ENCODE measurements around the gene HS1BP3. TPM values are rescaled to one million over a fixed set of nuclear protein-coding genes. Genes with fewer than 3 reads are reported as not detected.

The HS1BP3 gene
- total RNA-seq, 1 donor from 2014 or later: 10.0 TPM

DNA sequence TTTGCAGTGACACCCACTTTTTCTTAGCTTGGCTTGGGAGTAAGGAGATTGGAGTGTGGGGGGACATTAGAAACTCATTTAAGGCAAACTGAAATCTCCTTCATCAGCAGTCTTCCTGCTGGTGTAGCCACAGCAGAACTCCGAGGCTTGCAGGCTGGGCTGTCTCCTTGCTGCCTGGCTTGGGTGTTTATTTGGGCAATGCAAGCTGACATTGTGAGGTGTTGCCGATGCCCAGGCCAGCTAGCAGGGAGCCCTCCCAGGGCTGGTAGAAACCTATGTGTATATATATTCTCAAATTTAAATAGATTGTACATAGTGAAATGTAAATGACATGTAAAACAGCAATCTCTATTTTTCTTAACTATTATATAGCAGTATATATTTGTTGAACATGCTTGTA, 27.9 kb upstream of the HS1BP3 start:
- no peak for TF ChIP-seq EZH2phosphoT487 (IDR thresholded peaks at IDR 0.05)
- no peak for TF ChIP-seq EZH2 (IDR thresholded peaks at IDR 0.05)
- TF ChIP-seq, protein P1, sequence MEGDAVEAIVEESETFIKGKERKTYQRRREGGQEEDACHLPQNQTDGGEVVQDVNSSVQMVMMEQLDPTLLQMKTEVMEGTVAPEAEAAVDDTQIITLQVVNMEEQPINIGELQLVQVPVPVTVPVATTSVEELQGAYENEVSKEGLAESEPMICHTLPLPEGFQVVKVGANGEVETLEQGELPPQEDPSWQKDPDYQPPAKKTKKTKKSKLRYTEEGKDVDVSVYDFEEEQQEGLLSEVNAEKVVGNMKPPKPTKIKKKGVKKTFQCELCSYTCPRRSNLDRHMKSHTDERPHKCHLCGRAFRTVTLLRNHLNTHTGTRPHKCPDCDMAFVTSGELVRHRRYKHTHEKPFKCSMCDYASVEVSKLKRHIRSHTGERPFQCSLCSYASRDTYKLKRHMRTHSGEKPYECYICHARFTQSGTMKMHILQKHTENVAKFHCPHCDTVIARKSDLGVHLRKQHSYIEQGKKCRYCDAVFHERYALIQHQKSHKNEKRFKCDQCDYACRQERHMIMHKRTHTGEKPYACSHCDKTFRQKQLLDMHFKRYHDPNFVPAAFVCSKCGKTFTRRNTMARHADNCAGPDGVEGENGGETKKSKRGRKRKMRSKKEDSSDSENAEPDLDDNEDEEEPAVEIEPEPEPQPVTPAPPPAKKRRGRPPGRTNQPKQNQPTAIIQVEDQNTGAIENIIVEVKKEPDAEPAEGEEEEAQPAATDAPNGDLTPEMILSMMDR (IDR thresholded peaks at IDR 0.05): no peak
- Mint-ChIP-seq H3K36me3 (peaks cover 16% of the 10 kb centered on the region), H3K9me3 (no peaks in the 10 kb centered on the region), H3K27me3 (ENCODE audit: insufficient read depth, low read depth) (peaks cover 12% of the 10 kb centered on the region), H3K4me1 (peaks cover 18% of the 10 kb centered on the region), H3K4me3 (no peak overlapping the region), H3K27ac (no peak overlapping the region)
- no peak for DNase-seq (ENCODE audit: low spot score)
- Histone ChIP-seq H3K4me2 (no peak overlapping the region), H3K79me2 (ENCODE audit: low read depth) (no peaks in the 10 kb centered on the region), H3K36me3 (no peaks in the 10 kb centered on the region), H3F3A (ENCODE audit: low read depth) (peaks cover 3% of the 10 kb centered on the region), H2AFZ (replicated peaks) (no peak overlapping the region), H3K27me3 (peaks cover 21% of the 10 kb centered on the region), H3K4me3 (no peak overlapping the region), H3K27ac (no peak overlapping the region), H3K4me1 (peaks cover 4% of the 10 kb centered on the region), H3K9me3 (ENCODE audit: low read depth) (no peaks in the 10 kb centered on the region), H3K9ac (no peak overlapping the region), H4K20me1 (ENCODE audit: low read depth) (peaks cover 15% of the 10 kb centered on the region)

DNA sequence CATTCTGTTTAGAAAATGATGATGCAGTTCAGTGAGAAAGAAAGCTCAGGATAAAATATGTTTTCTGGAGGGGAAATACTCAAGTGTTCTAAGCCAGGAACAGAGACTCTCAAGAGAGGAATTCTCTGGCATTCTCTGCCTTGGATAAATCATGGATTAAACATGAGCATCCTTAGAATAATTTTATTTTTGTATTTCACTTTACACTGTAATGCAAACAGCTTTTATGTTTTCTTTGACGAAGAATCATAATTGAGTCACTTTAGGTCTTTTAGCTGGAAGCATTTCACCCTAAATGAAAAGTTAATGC, 27.1 kb upstream of the HS1BP3 start:
- H3K4me3 Mint-ChIP-seq: no peak overlapping the region

GRCh38 chr2:20677301-20678085, 26.6 kb upstream of the HS1BP3 start:
- Histone ChIP-seq H3K27me3 (peaks cover 34% of the 10 kb centered on the region), H3K4me3 (no peak overlapping the region), H3K4me1 (peaks cover 15% of the 10 kb centered on the region), H3K36me3 (no peaks in the 10 kb centered on the region), H3K9ac (no peak overlapping the region), H3K79me2 (ENCODE audit: low read depth) (no peaks in the 10 kb centered on the region), H2AFZ (replicated peaks) (no peak overlapping the region), H4K20me1 (ENCODE audit: low read depth) (peaks cover 26% of the 10 kb centered on the region), H3K9me3 (ENCODE audit: low read depth) (no peaks in the 10 kb centered on the region), H3K4me2 (no peak overlapping the region), H3F3A (ENCODE audit: low read depth) (peaks cover 6% of the 10 kb centered on the region), H3K27ac (no peak overlapping the region)
- H3K27ac Mint-ChIP-seq: no peak overlapping the region
- TF ChIP-seq EZH2phosphoT487 (IDR thresholded peaks at IDR 0.05) (no peak), EZH2 (IDR thresholded peaks at IDR 0.05) (no peak)
- TF ChIP-seq, protein P1 (IDR thresholded peaks at IDR 0.05): peak; percentile 43
- peak; percentile 35 for DNase-seq (ENCODE audit: low spot score)
- H3K27me3 Mint-ChIP-seq (ENCODE audit: insufficient read depth, low read depth): peaks cover 23% of the 10 kb centered on the region
- peaks cover 13% of the 10 kb centered on the region for H3K36me3 Mint-ChIP-seq
- peaks cover 23% of the 10 kb centered on the region for H3K4me1 Mint-ChIP-seq
- no peaks in the 10 kb centered on the region for H3K9me3 Mint-ChIP-seq
- no peak overlapping the region for H3K4me3 Mint-ChIP-seq

More for the DNA sequence above, 27.1 kb upstream of the HS1BP3 start:
- Histone ChIP-seq H3K36me3 (no peaks in the 10 kb centered on the region), H3K4me2 (no peak overlapping the region), H3K27me3 (peaks cover 29% of the 10 kb centered on the region), H3K79me2 (ENCODE audit: low read depth) (no peaks in the 10 kb centered on the region), H3K9ac (no peak overlapping the region), H3K4me1 (peaks cover 9% of the 10 kb centered on the region), H3K4me3 (no peak overlapping the region), H3K9me3 (ENCODE audit: low read depth) (no peaks in the 10 kb centered on the region), H4K20me1 (ENCODE audit: low read depth) (peaks cover 20% of the 10 kb centered on the region), H3F3A (ENCODE audit: low read depth) (peaks cover 3% of the 10 kb centered on the region), H3K27ac (no peak overlapping the region), H2AFZ (replicated peaks) (no peak overlapping the region)
- H3K36me3 Mint-ChIP-seq: peaks cover 14% of the 10 kb centered on the region
- TF ChIP-seq, protein P1 (IDR thresholded peaks at IDR 0.05): no peak
- TF ChIP-seq EZH2 (IDR thresholded peaks at IDR 0.05) (no peak), EZH2phosphoT487 (IDR thresholded peaks at IDR 0.05) (no peak)
- no peaks in the 10 kb centered on the region for H3K9me3 Mint-ChIP-seq
- no peak overlapping the region for H3K27ac Mint-ChIP-seq
- no peak for DNase-seq (ENCODE audit: low spot score)
- H3K27me3 Mint-ChIP-seq (ENCODE audit: insufficient read depth, low read depth): peaks cover 17% of the 10 kb centered on the region
- peaks cover 18% of the 10 kb centered on the region for H3K4me1 Mint-ChIP-seq

Data from neural progenitor cell (in vitro differentiated cells).